HepG2 (cell line): ENCODE measurements around the gene BRPF1. TPM values are rescaled to one million over a fixed set of nuclear protein-coding genes. Genes with fewer than 3 reads are reported as not detected.

ENCODE experiments used
- FOXO1 ChIP-seq: sonication (generic); formaldehyde crosslinking; IDR thresholded peaks from 2 replicates; pipeline ENCODE4 v1.4.0; 2020; ENCODE audit warnings: missing genetic modification reagents
- GABPA ChIP-seq, 2 experiments: IDR thresholded peaks; 2 replicates each; pipeline ENCODE4 v1.6.1; 2011 to 2016; ENCODE audit warnings: low read depth in 2 of 2, low read length in 1 of 2, missing biosample characterization in 1 of 2, missing genetic modification characterization in 1 of 2
- GABPB1 ChIP-seq: IDR thresholded peaks from 2 replicates; pipeline ENCODE4 v1.6.1; 2016; ENCODE audit warnings: mild to moderate bottlenecking, missing genetic modification reagents, moderate library complexity, missing compliant biosample characterization
- GATAD2A ChIP-seq: IDR thresholded peaks from 2 replicates; pipeline ENCODE4 v1.6.1; 2016
- HOXA5 ChIP-seq: sonication (generic); formaldehyde crosslinking; IDR thresholded peaks from 2 replicates; pipeline ENCODE4 v1.4.0; 2020; ENCODE audit warnings: missing genetic modification reagents
- NCOR1 ChIP-seq: fragments of 200-600 bp; sonication (generic); IDR thresholded peaks from 2 replicates; pipeline ENCODE4 v1.7.0; 2017; ENCODE audit warnings: antibody characterized with exemption, low read length, borderline replicate concordance
- SMAD1 ChIP-seq: sonication (generic); formaldehyde crosslinking; IDR thresholded peaks from 2 replicates; pipeline ENCODE4 v1.4.0; 2020; ENCODE audit warnings: missing genetic modification reagents, low read depth, mild to moderate bottlenecking, borderline replicate concordance
- SP1 ChIP-seq, 2 experiments: fragments of 450-650 bp in 1 of 2; sonication (generic) in 1 of 2; formaldehyde crosslinking in 1 of 2; IDR thresholded peaks; 2 replicates each; pipeline versions ENCODE4 v1.4.0 to v1.6.1; 2016 to 2020; ENCODE audit warnings: missing genetic modification reagents in 1 of 2
- ZFP82 ChIP-seq: sonication (generic); formaldehyde crosslinking; IDR thresholded peaks from 2 replicates; pipeline ENCODE4 v1.5.1; 2020; ENCODE audit warnings: mild to moderate bottlenecking, missing genetic modification reagents, borderline replicate concordance
- ZNF232 ChIP-seq: sonication (generic); formaldehyde crosslinking; IDR thresholded peaks from 2 replicates; pipeline ENCODE4 v1.4.0; 2020; ENCODE audit warnings: missing genetic modification reagents, borderline replicate concordance
- ZNF782 ChIP-seq: sonication (generic); formaldehyde crosslinking; IDR thresholded peaks from 2 replicates; pipeline ENCODE4 v1.4.0; 2020; ENCODE audit warnings: missing genetic modification reagents, mild to moderate bottlenecking, borderline replicate concordance
- ZNF891 ChIP-seq: sonication (generic); formaldehyde crosslinking; IDR thresholded peaks from 2 replicates; pipeline ENCODE4 v1.5.0; 2020; ENCODE audit warnings: mild to moderate bottlenecking, missing genetic modification reagents
- polyA plus RNA-seq, 8 experiments: library from polyadenylated mRNA; depleted of rRNA in 3 of 8; stranded (reverse) in 7 of 8; unstranded in 1 of 8; fragments of >200 nt; fragmentation: Illumina TruSeq in 4 of 8; extraction: Trizol in 4 of 8; gene quantifications; 2 replicates each; pipeline versions ENCODE4 v1.2.1 to v1.2.3, GENCODE V29; 2011 to 2016; ENCODE audit warnings: low read depth in 4 of 8, missing spikeins in 1 of 8, mixed read lengths in 1 of 8; ENCODE audit not compliant: insufficient read depth in 1 of 8
- total RNA-seq, 5 experiments: library from RNA; depleted of rRNA; stranded (reverse); fragments of >200 nt; fragmentation: Illumina TruSeq; extraction: Trizol; gene quantifications; 2 replicates each; pipeline ENCODE4 v1.2.3, GENCODE V29; 2016; ENCODE audit warnings: low read depth in 1 of 5
- TF ChIP-seq, protein P1 (sequence below): sonication (generic); formaldehyde crosslinking; IDR thresholded peaks from 2 replicates; pipeline ENCODE4 v1.4.0; 2020; ENCODE audit warnings: missing genetic modification reagents
- TF ChIP-seq, protein P2 (sequence below): sonication (generic); formaldehyde crosslinking; IDR thresholded peaks from 2 replicates; pipeline ENCODE4 v1.8.0; 2022; ENCODE audit warnings: missing genetic modification reagents, mild to moderate bottlenecking, borderline replicate concordance
- TF ChIP-seq, protein P3 (sequence below): sonication (generic); formaldehyde crosslinking; IDR thresholded peaks from 2 replicates; pipeline ENCODE4 v1.5.0; 2020; ENCODE audit warnings: mild to moderate bottlenecking, missing genetic modification reagents, borderline replicate concordance

The BRPF1 gene
- total and polyA plus RNA-seq, 2 of the 13 experiments (the other 11 are each of a cell fraction or from before 2014, with no cell fraction given), result 7.3 to 10.0 TPM

DNA sequence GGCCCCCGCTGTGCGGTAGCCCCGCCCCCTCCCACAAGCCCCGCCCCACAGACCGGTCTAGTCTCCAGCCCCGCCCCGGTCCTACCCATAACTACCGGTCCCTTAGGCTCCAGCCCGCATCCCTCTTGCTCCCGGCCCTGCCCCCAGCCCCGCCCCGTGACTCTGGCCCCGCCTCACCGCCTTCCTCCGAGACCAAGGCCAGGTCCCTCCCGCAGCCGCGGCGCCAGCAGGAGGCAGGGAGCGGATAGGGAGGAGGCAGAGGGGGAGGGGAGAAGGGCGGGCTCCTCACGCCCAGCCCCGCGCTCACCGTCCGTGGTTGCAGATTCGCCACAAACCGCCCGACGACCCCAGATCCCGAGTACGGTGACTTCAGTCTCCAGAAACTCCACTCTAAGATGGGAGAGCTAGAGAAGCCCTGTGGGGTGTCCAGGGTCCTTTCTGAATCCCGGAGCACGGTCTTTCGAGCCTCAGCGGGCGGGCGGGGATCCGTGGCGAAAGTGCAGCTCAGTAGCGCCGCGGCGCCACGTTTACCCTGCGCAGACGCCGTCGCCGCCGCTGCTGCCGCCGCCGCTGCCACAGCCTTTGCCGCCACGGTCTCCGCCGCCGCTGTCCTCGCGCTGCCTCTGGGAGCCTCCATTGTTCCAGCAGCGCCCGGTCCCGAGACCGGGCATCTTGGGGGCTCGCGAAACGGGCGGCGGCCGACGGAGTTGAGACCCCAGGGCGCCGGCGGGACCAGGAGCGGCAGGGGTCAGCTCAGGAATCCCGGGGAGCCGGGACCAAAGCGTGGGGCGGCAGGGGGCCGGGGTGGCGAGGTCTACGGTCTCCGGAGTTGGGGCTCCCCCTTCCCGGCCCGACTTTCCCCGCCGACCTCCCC is at the start of gene BRPF1 (continued):
- TF ChIP-seq GABPB1 (CRISPR knock-in tag) (peak; percentile 87), ZNF232 (CRISPR knock-in tag) (peak; percentile 73; the same call in 1 of the 2 replicates), SP1 (IDR thresholded peaks at IDR 0.05) (no peak), SP1 (CRISPR knock-in tag; IDR thresholded peaks at IDR 0.05) (peak; percentile 86), SMAD1 (CRISPR knock-in tag) (0 out of 2 replicates have a peak, but pooled peaks have one; percentile 22), ZFP82 (CRISPR knock-in tag) (no peak), HOXA5 (0 out of 2 replicates have a peak, but pooled peaks have one; percentile 27), ZNF891 (CRISPR knock-in tag) (peak; percentile 62; the same call in 1 of the 2 replicates), NCOR1 (peak; percentile 70; the same call in 1 of the 2 replicates), GABPA (IDR thresholded peaks at IDR 0.05; ENCODE audit: low read depth, low read length) (no peak), GABPA (CRISPR knock-in tag; IDR thresholded peaks at IDR 0.05; ENCODE audit: low read depth) (peak; percentile 66), FOXO1 (CRISPR knock-in tag) (0 out of 2 replicates have a peak, but pooled peaks have one; percentile 7), ZNF782 (CRISPR knock-in tag) (no peak), GATAD2A (CRISPR knock-in tag) (0 out of 2 replicates have a peak, but pooled peaks have one; percentile 14)
- TF ChIP-seq, protein P1, sequence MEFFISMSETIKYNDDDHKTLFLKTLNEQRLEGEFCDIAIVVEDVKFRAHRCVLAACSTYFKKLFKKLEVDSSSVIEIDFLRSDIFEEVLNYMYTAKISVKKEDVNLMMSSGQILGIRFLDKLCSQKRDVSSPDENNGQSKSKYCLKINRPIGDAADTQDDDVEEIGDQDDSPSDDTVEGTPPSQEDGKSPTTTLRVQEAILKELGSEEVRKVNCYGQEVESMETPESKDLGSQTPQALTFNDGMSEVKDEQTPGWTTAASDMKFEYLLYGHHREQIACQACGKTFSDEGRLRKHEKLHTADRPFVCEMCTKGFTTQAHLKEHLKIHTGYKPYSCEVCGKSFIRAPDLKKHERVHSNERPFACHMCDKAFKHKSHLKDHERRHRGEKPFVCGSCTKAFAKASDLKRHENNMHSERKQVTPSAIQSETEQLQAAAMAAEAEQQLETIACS, result no peak
- TF ChIP-seq, protein P2, sequence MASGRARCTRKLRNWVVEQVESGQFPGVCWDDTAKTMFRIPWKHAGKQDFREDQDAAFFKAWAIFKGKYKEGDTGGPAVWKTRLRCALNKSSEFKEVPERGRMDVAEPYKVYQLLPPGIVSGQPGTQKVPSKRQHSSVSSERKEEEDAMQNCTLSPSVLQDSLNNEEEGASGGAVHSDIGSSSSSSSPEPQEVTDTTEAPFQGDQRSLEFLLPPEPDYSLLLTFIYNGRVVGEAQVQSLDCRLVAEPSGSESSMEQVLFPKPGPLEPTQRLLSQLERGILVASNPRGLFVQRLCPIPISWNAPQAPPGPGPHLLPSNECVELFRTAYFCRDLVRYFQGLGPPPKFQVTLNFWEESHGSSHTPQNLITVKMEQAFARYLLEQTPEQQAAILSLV (CRISPR knock-in tag), result peak; percentile 75; the same call in 1 of the 2 replicates
- TF ChIP-seq, protein P3, sequence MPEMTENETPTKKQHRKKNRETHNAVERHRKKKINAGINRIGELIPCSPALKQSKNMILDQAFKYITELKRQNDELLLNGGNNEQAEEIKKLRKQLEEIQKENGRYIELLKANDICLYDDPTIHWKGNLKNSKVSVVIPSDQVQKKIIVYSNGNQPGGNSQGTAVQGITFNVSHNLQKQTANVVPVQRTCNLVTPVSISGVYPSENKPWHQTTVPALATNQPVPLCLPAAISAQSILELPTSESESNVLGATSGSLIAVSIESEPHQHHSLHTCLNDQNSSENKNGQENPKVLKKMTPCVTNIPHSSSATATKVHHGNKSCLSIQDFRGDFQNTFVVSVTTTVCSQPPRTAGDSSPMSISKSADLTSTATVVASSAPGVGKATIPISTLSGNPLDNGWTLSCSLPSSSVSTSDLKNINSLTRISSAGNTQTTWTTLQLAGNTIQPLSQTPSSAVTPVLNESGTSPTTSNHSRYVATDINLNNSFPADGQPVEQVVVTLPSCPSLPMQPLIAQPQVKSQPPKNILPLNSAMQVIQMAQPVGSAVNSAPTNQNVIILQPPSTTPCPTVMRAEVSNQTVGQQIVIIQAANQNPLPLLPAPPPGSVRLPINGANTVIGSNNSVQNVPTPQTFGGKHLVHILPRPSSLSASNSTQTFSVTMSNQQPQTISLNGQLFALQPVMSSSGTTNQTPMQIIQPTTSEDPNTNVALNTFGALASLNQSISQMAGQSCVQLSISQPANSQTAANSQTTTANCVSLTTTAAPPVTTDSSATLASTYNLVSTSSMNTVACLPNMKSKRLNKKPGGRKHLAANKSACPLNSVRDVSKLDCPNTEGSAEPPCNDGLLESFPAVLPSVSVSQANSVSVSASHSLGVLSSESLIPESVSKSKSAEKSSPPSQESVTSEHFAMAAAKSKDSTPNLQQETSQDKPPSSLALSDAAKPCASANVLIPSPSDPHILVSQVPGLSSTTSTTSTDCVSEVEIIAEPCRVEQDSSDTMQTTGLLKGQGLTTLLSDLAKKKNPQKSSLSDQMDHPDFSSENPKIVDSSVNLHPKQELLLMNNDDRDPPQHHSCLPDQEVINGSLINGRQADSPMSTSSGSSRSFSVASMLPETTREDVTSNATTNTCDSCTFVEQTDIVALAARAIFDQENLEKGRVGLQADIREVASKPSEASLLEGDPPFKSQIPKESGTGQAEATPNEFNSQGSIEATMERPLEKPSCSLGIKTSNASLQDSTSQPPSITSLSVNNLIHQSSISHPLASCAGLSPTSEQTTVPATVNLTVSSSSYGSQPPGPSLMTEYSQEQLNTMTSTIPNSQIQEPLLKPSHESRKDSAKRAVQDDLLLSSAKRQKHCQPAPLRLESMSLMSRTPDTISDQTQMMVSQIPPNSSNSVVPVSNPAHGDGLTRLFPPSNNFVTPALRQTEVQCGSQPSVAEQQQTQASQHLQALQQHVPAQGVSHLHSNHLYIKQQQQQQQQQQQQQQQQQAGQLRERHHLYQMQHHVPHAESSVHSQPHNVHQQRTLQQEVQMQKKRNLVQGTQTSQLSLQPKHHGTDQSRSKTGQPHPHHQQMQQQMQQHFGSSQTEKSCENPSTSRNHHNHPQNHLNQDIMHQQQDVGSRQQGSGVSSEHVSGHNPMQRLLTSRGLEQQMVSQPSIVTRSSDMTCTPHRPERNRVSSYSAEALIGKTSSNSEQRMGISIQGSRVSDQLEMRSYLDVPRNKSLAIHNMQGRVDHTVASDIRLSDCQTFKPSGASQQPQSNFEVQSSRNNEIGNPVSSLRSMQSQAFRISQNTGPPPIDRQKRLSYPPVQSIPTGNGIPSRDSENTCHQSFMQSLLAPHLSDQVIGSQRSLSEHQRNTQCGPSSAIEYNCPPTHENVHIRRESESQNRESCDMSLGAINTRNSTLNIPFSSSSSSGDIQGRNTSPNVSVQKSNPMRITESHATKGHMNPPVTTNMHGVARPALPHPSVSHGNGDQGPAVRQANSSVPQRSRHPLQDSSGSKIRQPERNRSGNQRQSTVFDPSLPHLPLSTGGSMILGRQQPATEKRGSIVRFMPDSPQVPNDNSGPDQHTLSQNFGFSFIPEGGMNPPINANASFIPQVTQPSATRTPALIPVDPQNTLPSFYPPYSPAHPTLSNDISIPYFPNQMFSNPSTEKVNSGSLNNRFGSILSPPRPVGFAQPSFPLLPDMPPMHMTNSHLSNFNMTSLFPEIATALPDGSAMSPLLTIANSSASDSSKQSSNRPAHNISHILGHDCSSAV, result no peak
